Stomach (tissue), 9 donors: ENCODE measurements around the gene FMN1. TPM values are rescaled to one million over a fixed set of nuclear protein-coding genes. Genes with fewer than 3 reads are reported as not detected.
A peak's percentile ranks its signal among the peaks of the same experiment; 100 is the strongest.

Source experiments
- DNase-seq, 2 donors: peaks; one replicate each; pipeline versions ENCODE4 v3.0.0 to v3.0.0-alpha.2; 2013 to 2019
- H3K27ac ChIP-seq, 5 donors: fragments of 200-600 bp in 4 of 5; sonication (generic) in 4 of 5; one replicate each; pipeline ENCODE4 v1.5.1; 2013 to 2019; ENCODE audit warnings: mild to moderate bottlenecking in 1 of 5, moderate library complexity in 1 of 5
- H3K27me3 ChIP-seq, 3 donors: fragments of 200-600 bp; sonication (generic); one replicate each; pipeline ENCODE4 v1.5.1; 2017 to 2019; ENCODE audit warnings: mixed run types in 1 of 3
- H3K36me3 ChIP-seq, 4 donors: fragments of 200-600 bp; sonication (generic); 1 replicate in 3 of 4; 2 replicates in 1 of 4; pipeline ENCODE4 v1.5.1; 2016 to 2019
- H3K4me1 ChIP-seq, 4 donors: fragments of 200-600 bp; sonication (generic); one replicate each; pipeline ENCODE4 v1.5.1; 2016 to 2019
- H3K4me3 ChIP-seq, 4 donors: fragments of 200-600 bp; sonication (generic) in 3 of 4; one replicate each; pipeline ENCODE4 v1.5.1; 2016 to 2019; ENCODE audit warnings: mild to moderate bottlenecking in 1 of 4
- H3K9me3 ChIP-seq, 4 donors: fragments of 200-600 bp; sonication (generic); one replicate each; pipeline ENCODE4 v1.5.1; 2016 to 2019
- CTCF ChIP-seq, 7 experiments: fragments of 450-650 bp in 4 of 7; fragments of 200-600 bp in 3 of 7; sonication (generic) in 3 of 7; IDR thresholded peaks; one replicate each; pipeline ENCODE4 v1.5.1; 2016 to 2019; ENCODE audit warnings: antibody characterized with exemption in 7 of 7, control low read depth in 2 of 7, mild to moderate bottlenecking in 1 of 7
- EP300 ChIP-seq: sonication (generic); formaldehyde crosslinking; IDR thresholded peaks from one replicate; pipeline ENCODE4 v1.6.1; 2017; ENCODE audit warnings: antibody characterized with exemption
- POLR2A ChIP-seq, 4 donors: fragments of 450-650 bp; IDR thresholded peaks; one replicate each; pipeline ENCODE4 v1.6.1; 2016; ENCODE audit warnings: antibody characterized with exemption in 4 of 4, control low read depth in 2 of 4, mild to moderate bottlenecking in 1 of 4, moderate library complexity in 1 of 4
- POLR2AphosphoS5 ChIP-seq, 3 donors: sonication (generic); formaldehyde crosslinking; IDR thresholded peaks; one replicate each; pipeline ENCODE4 v1.6.1; 2016; ENCODE audit warnings: antibody characterized with exemption in 3 of 3
- WGBS, 5 donors: extraction: QIAGEN DNeasy Blood & Tissue Kit in 3 of 5; methylation state at CpG; one replicate each; pipeline versions ENCODE4 v1.1.5 to v1.1.7; 2013 to 2018; 5-methylcytosine and 5-hydroxymethylcytosine counted together
- intact Hi-C: fragments of 100-400 bp; cut with DNase I; formaldehyde crosslinking; loops from one replicate; pipeline ENCODE4 v1.15.1; 2023; ENCODE audit warnings: low total_unique reads
- polyA plus RNA-seq, 3 donors: library from polyadenylated mRNA; stranded (reverse); fragments of 200-250 nt; gene quantifications; one replicate each; pipeline ENCODE4 v1.2.3, GENCODE V29; 2013
- total RNA-seq, 5 donors: library from RNA; depleted of rRNA; stranded (reverse); fragments of >200 nt; gene quantifications; one replicate each; pipeline versions ENCODE4 v1.1.0 to v1.2.3, GENCODE V29; 2014 to 2016
- donor health status: healthy with polysubstance abuse.
- donor health status: Bipolar disorder and iron deficiency.
- donor health status: healthy.

The FMN1 gene
- total and polyA plus RNA-seq, 8 donors = 0.40 to 58.0 (median 22.9) TPM

- Histone ChIP-seq H3K36me3 (no peaks in the 10 kb centered on the region), H3K27ac (no peak overlapping the region), H3K9me3 (no peaks in the 10 kb centered on the region), H3K4me1 (no peaks in the 10 kb centered on the region), H3K4me3 (no peak overlapping the region), H3K27me3 (no peaks in the 10 kb centered on the region)
- intact Hi-C loops = no loop called here
- 71 to 83% (median 77%) methylated on average over 2 of the region's 2 CpGs for WGBS, 5 donors
- DNase-seq = no peak
- TF ChIP-seq CTCF (IDR thresholded peaks at IDR 0.05) (no peak), EP300 (no peak), POLR2AphosphoS5 (IDR thresholded peaks at IDR 0.05) (no peak), POLR2A (IDR thresholded peaks at IDR 0.05) (no peak)
Measured at GRCh38 chr15:33209575-33210481, 15.3 kb upstream of the FMN1 start.

- Histone ChIP-seq H3K36me3 (no peaks in the 10 kb centered on the region), H3K27ac (no peak overlapping the region), H3K27me3 (no peaks in the 10 kb centered on the region), H3K4me1 (no peaks in the 10 kb centered on the region), H3K9me3 (no peaks in the 10 kb centered on the region), H3K4me3 (no peak overlapping the region)
- TF ChIP-seq EP300 (no peak), POLR2AphosphoS5 (IDR thresholded peaks at IDR 0.05) (no peak), CTCF (IDR thresholded peaks at IDR 0.05) (no peak), POLR2A (IDR thresholded peaks at IDR 0.05) (no peak)
- no peak for DNase-seq
- WGBS, 5 donors = 71 to 98% (median 90%) methylated on average over 4 of the region's 4 CpGs
- intact Hi-C loops = no loop called here
Measured at GRCh38 chr15:33207646-33208045, 13.1 kb upstream of the FMN1 start.

- Histone ChIP-seq H3K27me3 (no peaks in the 10 kb centered on the region), H3K9me3 (no peaks in the 10 kb centered on the region), H3K4me3 (no peak overlapping the region), H3K27ac (no peak overlapping the region), H3K4me1 (peaks cover 0 to 11% (median 7%) of the 10 kb centered on the region in 4 donors), H3K36me3 (no peaks in the 10 kb centered on the region)
- TF ChIP-seq POLR2A (IDR thresholded peaks at IDR 0.05) = no peak
- no peak for TF ChIP-seq CTCF (IDR thresholded peaks at IDR 0.05)
- TF ChIP-seq EP300 = no peak
- no peak for TF ChIP-seq POLR2AphosphoS5 (IDR thresholded peaks at IDR 0.05)
- no peak for DNase-seq
- 52 to 61% (median 55%) methylated on average over 3 of the region's 3 CpGs for WGBS, 5 donors
- intact Hi-C loops = no loop called here
Measured at GRCh38 chr15:33206366-33206765, 11.9 kb upstream of the FMN1 start.

GRCh38 chr15:33204926-33205325 lies 10.4 kb upstream of the FMN1 start:
- peak in 1 of 2 donors; percentile 12 for DNase-seq
- Histone ChIP-seq H3K27ac (no peak overlapping the region), H3K9me3 (no peaks in the 10 kb centered on the region), H3K36me3 (no peaks in the 10 kb centered on the region), H3K4me3 (no peak overlapping the region), H3K4me1 (peaks cover 0 to 20% (median 9%) of the 10 kb centered on the region in 4 donors), H3K27me3 (no peaks in the 10 kb centered on the region)
- TF ChIP-seq CTCF (IDR thresholded peaks at IDR 0.05) = no peak
- TF ChIP-seq POLR2A (IDR thresholded peaks at IDR 0.05) = no peak
- no peak for TF ChIP-seq EP300
- no peak for TF ChIP-seq POLR2AphosphoS5 (IDR thresholded peaks at IDR 0.05)
- intact Hi-C loops = no loop called here
- 18 to 71% (median 56%) methylated on average over 3 of the region's 3 CpGs for WGBS, 5 donors
